HepG2 (cell line): ENCODE results near the gene GZF1. TPM values are rescaled to one million over a fixed set of nuclear protein-coding genes. Genes with fewer than 3 reads are reported as not detected.

Experiments
- ATRX ChIP-seq: sonication (generic); formaldehyde crosslinking; IDR thresholded peaks from 2 replicates; pipeline ENCODE4 v1.4.0; 2020; ENCODE audit warnings: missing genetic modification reagents, borderline replicate concordance
- FLYWCH1 ChIP-seq: sonication (generic); formaldehyde crosslinking; IDR thresholded peaks from 2 replicates; pipeline ENCODE4 v1.8.1; 2023; ENCODE audit warnings: mild to moderate bottlenecking, missing genetic modification reagents
- ISX ChIP-seq: sonication (generic); formaldehyde crosslinking; conservative IDR thresholded peaks from 2 replicates; pipeline ENCODE4 v1.5.0; 2020; ENCODE audit warnings: missing genetic modification reagents
- JUNB ChIP-seq: sonication (generic); formaldehyde crosslinking; IDR thresholded peaks from 2 replicates; pipeline ENCODE4 v1.8.0; 2022; ENCODE audit warnings: missing genetic modification reagents, mild to moderate bottlenecking, borderline replicate concordance
- NAIF1 ChIP-seq: sonication (generic); formaldehyde crosslinking; IDR thresholded peaks from 2 replicates; pipeline ENCODE4 v1.5.0; 2020; ENCODE audit warnings: mild to moderate bottlenecking, missing genetic modification reagents, borderline replicate concordance
- NFIB ChIP-seq: sonication (generic); formaldehyde crosslinking; IDR thresholded peaks from 2 replicates; pipeline ENCODE4 v1.9.0; 2021; ENCODE audit warnings: missing genetic modification reagents, mild to moderate bottlenecking, borderline replicate concordance
- NONO ChIP-seq, 2 experiments: fragments of 450-650 bp in 1 of 2; sonication (generic) in 1 of 2; formaldehyde crosslinking in 1 of 2; IDR thresholded peaks in 1 of 2; conservative IDR thresholded peaks in 1 of 2; 2 replicates each; pipeline versions ENCODE4 v1.6.1 to v1.8.0; 2017 to 2022; ENCODE audit warnings: mild to moderate bottlenecking in 1 of 2, missing genetic modification reagents in 1 of 2, moderate library complexity in 1 of 2
- PRMT3 ChIP-seq: sonication (generic); formaldehyde crosslinking; IDR thresholded peaks from 2 replicates; pipeline ENCODE4 v1.8.1; 2022; ENCODE audit warnings: low read depth, mild to moderate bottlenecking, moderate library complexity, missing genetic modification reagents, borderline replicate concordance
- SCMH1 ChIP-seq: sonication (generic); formaldehyde crosslinking; IDR thresholded peaks from 2 replicates; pipeline ENCODE4 v1.9.0; 2021; ENCODE audit warnings: missing genetic modification reagents, mild to moderate bottlenecking, borderline replicate concordance
- SOX5 ChIP-seq: IDR thresholded peaks from 2 replicates; pipeline ENCODE4 v1.6.1; 2016; ENCODE audit warnings: borderline replicate concordance
- TBP ChIP-seq: sonication (generic); formaldehyde crosslinking; IDR thresholded peaks from 2 replicates; pipeline ENCODE4 v1.5.0; 2020; ENCODE audit warnings: missing genetic modification reagents
- TOE1 ChIP-seq: sonication (generic); formaldehyde crosslinking; IDR thresholded peaks from 2 replicates; pipeline ENCODE4 v1.4.0; 2020; ENCODE audit warnings: mild to moderate bottlenecking, missing genetic modification reagents
- ZBTB1 ChIP-seq: sonication (generic); formaldehyde crosslinking; IDR thresholded peaks from 2 replicates; pipeline ENCODE4 v1.4.0; 2020; ENCODE audit warnings: missing genetic modification reagents, borderline replicate concordance
- ZFP62 ChIP-seq: sonication (generic); formaldehyde crosslinking; IDR thresholded peaks from 2 replicates; pipeline ENCODE4 v1.4.0; 2020; ENCODE audit warnings: missing genetic modification reagents
- ZKSCAN1 ChIP-seq: fragments of 150-350 bp; IDR thresholded peaks from 2 replicates; pipeline ENCODE4 v1.6.1; 2014; ENCODE audit warnings: low read length
- ZNF12 ChIP-seq: sonication (generic); formaldehyde crosslinking; IDR thresholded peaks from 2 replicates; pipeline ENCODE4 v1.5.0; 2020; ENCODE audit warnings: missing genetic modification reagents
- ZNF274 ChIP-seq: sonication (generic); formaldehyde crosslinking; IDR thresholded peaks from 2 replicates; pipeline ENCODE4 v1.5.1; 2020; ENCODE audit warnings: mild to moderate bottlenecking, missing genetic modification reagents
- ZNF432 ChIP-seq: sonication (generic); formaldehyde crosslinking; IDR thresholded peaks from 2 replicates; pipeline ENCODE4 v1.5.0; 2020; ENCODE audit warnings: missing genetic modification reagents, mild to moderate bottlenecking, borderline replicate concordance
- ZNF558 ChIP-seq: sonication (generic); formaldehyde crosslinking; IDR thresholded peaks from 2 replicates; pipeline ENCODE4 v1.9.0; 2022; ENCODE audit warnings: mild to moderate bottlenecking, missing genetic modification reagents, borderline replicate concordance
- ZNF615 ChIP-seq: sonication (generic); formaldehyde crosslinking; IDR thresholded peaks from 2 replicates; pipeline ENCODE4 v1.5.0; 2020; ENCODE audit warnings: mild to moderate bottlenecking, missing genetic modification reagents, borderline replicate concordance
- ZNF7 ChIP-seq: IDR thresholded peaks from 2 replicates; pipeline ENCODE4 v1.6.1; 2016; ENCODE audit warnings: missing biosample characterization, missing genetic modification reagents
- ZNF782 ChIP-seq: sonication (generic); formaldehyde crosslinking; IDR thresholded peaks from 2 replicates; pipeline ENCODE4 v1.4.0; 2020; ENCODE audit warnings: missing genetic modification reagents, mild to moderate bottlenecking, borderline replicate concordance
- ZSCAN12 ChIP-seq: sonication (generic); formaldehyde crosslinking; IDR thresholded peaks from 2 replicates; pipeline ENCODE4 v1.9.0; 2021; ENCODE audit warnings: mild to moderate bottlenecking, missing genetic modification reagents
- polyA plus RNA-seq, 8 experiments: library from polyadenylated mRNA; depleted of rRNA in 3 of 8; stranded (reverse) in 7 of 8; unstranded in 1 of 8; fragments of >200 nt; fragmentation: Illumina TruSeq in 4 of 8; extraction: Trizol in 4 of 8; gene quantifications; 2 replicates each; pipeline versions ENCODE4 v1.2.1 to v1.2.3, GENCODE V29; 2011 to 2016; ENCODE audit warnings: low read depth in 4 of 8, missing spikeins in 1 of 8, mixed read lengths in 1 of 8; ENCODE audit not compliant: insufficient read depth in 1 of 8
- total RNA-seq, 5 experiments: library from RNA; depleted of rRNA; stranded (reverse); fragments of >200 nt; fragmentation: Illumina TruSeq; extraction: Trizol; gene quantifications; 2 replicates each; pipeline ENCODE4 v1.2.3, GENCODE V29; 2016; ENCODE audit warnings: low read depth in 1 of 5
- TF ChIP-seq, protein P1 (sequence below): IDR thresholded peaks from 2 replicates; pipeline ENCODE4 v1.6.1; 2018; ENCODE audit warnings: missing genetic modification reagents, mild to moderate bottlenecking, missing compliant biosample characterization
- TF ChIP-seq, protein P2 (sequence below): sonication (generic); formaldehyde crosslinking; IDR thresholded peaks from 2 replicates; pipeline ENCODE4 v1.8.1; 2023; ENCODE audit warnings: mild to moderate bottlenecking, missing genetic modification reagents, borderline replicate concordance
- TF ChIP-seq, protein P3 (sequence below): sonication (generic); formaldehyde crosslinking; IDR thresholded peaks from 2 replicates; pipeline ENCODE4 v1.4.0; 2020; ENCODE audit warnings: missing genetic modification reagents

Gene GZF1
- total and polyA plus RNA-seq, 2 of the 13 experiments (the other 11 are each of a cell fraction or from before 2014, with no cell fraction given) = 16.9 to 26.0 TPM

DNA sequence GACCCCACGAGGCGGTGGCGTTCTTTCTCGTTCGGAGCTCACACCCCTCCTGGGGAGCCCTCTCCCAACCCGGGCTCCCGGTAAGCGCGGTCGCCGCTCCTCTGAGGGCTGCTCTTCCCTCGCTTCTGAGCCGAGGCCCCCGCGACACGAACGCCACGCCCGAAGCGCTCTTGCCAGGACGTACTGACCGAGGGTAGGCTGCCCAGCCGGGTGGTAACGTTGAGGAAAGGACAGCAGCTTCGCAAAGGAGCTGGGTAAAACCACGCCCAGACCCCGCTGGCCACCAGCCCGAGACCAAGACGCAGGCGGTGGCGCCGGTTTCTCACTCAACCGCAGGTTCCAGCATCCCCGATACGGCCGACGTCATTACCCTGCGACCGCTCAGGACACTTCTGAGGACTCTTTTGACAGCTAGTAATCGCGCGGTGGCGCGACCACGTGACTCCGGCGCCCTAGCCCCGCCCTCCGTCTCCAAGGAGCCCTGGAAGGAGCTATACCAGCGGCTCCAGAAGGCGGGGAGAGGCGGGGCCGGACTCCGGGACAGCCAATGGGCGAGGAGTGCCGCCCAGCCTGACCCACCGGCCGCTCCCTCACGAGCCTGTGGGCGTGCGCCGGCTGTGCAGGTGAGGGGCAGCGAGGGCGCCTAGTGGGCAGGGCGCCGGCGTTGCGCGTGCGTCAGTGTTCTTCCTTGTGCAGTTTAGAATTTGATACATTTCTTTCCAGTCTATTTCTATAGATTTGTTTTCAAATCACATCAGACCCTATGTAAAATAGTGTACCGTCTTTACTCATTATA, 4.0 kb upstream of the GZF1 start (continued):
- no peak for TF ChIP-seq ZBTB1 (CRISPR knock-in tag)
- TF ChIP-seq TOE1 = 0 out of 2 replicates have a peak, but pooled peaks have one; percentile 50
- TF ChIP-seq NFIB (CRISPR knock-in tag) = no peak
- TF ChIP-seq ZNF782 (CRISPR knock-in tag) = peak; percentile 82; the same call in 1 of the 2 replicates
- TF ChIP-seq PRMT3 (CRISPR knock-in tag) = 0 out of 2 replicates have a peak, but pooled peaks have one; percentile 30
- no peak for TF ChIP-seq ZKSCAN1
- no peak for TF ChIP-seq ZNF558 (CRISPR knock-in tag)
- no peak for TF ChIP-seq FLYWCH1 (CRISPR knock-in tag)
- peak; percentile 80; the same call in 1 of the 2 replicates for TF ChIP-seq NAIF1 (CRISPR knock-in tag)
- no peak for TF ChIP-seq NONO (IDR thresholded peaks at IDR 0.05)
- peak; percentile 93 for TF ChIP-seq NONO (CRISPR knock-in tag; conservative IDR thresholded peaks at IDR 0.05)
- peak; percentile 49; the same call in 1 of the 2 replicates for TF ChIP-seq SOX5 (CRISPR knock-in tag)
- no peak for TF ChIP-seq TBP
- TF ChIP-seq, protein P1, sequence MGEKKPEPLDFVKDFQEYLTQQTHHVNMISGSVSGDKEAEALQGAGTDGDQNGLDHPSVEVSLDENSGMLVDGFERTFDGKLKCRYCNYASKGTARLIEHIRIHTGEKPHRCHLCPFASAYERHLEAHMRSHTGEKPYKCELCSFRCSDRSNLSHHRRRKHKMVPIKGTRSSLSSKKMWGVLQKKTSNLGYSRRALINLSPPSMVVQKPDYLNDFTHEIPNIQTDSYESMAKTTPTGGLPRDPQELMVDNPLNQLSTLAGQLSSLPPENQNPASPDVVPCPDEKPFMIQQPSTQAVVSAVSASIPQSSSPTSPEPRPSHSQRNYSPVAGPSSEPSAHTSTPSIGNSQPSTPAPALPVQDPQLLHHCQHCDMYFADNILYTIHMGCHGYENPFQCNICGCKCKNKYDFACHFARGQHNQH (CRISPR knock-in tag) = peak; percentile 96
- TF ChIP-seq ATRX (CRISPR knock-in tag) = no peak
- no peak for TF ChIP-seq ZNF615
- no peak for TF ChIP-seq SCMH1
- no peak for TF ChIP-seq JUNB
- TF ChIP-seq ZSCAN12 (CRISPR knock-in tag) = no peak
- TF ChIP-seq ZNF274 (CRISPR knock-in tag) = peak; percentile 97
- no peak for TF ChIP-seq ZFP62 (CRISPR knock-in tag)
- TF ChIP-seq, protein P2, sequence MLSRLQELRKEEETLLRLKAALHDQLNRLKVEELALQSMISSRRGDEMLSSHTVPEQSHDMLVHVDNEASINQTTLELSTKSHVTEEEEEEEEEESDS (CRISPR knock-in tag) = no peak
- no peak for TF ChIP-seq ZNF432
- no peak for TF ChIP-seq ZNF7 (CRISPR knock-in tag)
- TF ChIP-seq, protein P3, sequence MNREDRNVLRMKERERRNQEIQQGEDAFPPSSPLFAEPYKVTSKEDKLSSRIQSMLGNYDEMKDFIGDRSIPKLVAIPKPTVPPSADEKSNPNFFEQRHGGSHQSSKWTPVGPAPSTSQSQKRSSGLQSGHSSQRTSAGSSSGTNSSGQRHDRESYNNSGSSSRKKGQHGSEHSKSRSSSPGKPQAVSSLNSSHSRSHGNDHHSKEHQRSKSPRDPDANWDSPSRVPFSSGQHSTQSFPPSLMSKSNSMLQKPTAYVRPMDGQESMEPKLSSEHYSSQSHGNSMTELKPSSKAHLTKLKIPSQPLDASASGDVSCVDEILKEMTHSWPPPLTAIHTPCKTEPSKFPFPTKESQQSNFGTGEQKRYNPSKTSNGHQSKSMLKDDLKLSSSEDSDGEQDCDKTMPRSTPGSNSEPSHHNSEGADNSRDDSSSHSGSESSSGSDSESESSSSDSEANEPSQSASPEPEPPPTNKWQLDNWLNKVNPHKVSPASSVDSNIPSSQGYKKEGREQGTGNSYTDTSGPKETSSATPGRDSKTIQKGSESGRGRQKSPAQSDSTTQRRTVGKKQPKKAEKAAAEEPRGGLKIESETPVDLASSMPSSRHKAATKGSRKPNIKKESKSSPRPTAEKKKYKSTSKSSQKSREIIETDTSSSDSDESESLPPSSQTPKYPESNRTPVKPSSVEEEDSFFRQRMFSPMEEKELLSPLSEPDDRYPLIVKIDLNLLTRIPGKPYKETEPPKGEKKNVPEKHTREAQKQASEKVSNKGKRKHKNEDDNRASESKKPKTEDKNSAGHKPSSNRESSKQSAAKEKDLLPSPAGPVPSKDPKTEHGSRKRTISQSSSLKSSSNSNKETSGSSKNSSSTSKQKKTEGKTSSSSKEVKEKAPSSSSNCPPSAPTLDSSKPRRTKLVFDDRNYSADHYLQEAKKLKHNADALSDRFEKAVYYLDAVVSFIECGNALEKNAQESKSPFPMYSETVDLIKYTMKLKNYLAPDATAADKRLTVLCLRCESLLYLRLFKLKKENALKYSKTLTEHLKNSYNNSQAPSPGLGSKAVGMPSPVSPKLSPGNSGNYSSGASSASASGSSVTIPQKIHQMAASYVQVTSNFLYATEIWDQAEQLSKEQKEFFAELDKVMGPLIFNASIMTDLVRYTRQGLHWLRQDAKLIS (CRISPR knock-in tag) = no peak
- TF ChIP-seq ISX (CRISPR knock-in tag) = no peak
- no peak; the same call in 1 of the 2 replicates for TF ChIP-seq ZNF12 (CRISPR knock-in tag)
